GM21526 (cell line): ENCODE data around the gene FAM13B.
"Not testable (repeated sequence)": the region's sequence is repeated elsewhere in the genome, so short reads cannot be mapped to it uniquely, and the experiment has no call there.

Experiments used
- ATAC-seq: cut with Tn5 transposase; IDR thresholded peaks from one replicate; pipeline ENCODE4 v1.9.1; 2021; ENCODE audit warnings: moderate library complexity; ENCODE audit not compliant: unreplicated experiment, low FRiP score

The FAM13B gene

GRCh38 chr5:138032572-138033385, at the start of gene FAM13B:
FAM13B (minus strand) TSS chr5:138033079; CDS start chr5:138019111, 13,968 bp downstream.
- ATAC-seq: peak; percentile 47

DNA sequence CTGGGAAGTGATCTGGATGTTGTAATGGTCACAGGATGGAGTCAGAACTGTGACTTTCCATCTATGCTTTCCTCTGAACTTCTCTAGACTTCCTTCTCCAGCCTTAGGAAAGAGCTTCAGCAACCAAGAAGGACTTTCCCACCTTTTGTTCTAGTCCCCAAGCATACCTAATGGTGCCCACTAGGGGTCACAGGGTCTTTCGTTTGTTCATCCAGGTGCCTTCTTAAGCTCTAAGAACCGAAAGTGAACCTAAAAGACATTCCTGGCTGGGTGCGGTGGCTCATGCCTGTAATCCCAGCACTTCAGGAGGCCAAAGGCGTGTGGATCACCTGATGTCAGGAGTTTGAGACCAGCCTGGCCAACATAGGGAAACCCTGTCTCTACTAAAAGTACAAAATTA, 49.2 kb upstream of the FAM13B start:
- ATAC-seq: no peak

- ATAC-seq: no peak
Measured at GRCh38 chr5:138078006-138078643, 45.2 kb upstream of the FAM13B start.

DNA sequence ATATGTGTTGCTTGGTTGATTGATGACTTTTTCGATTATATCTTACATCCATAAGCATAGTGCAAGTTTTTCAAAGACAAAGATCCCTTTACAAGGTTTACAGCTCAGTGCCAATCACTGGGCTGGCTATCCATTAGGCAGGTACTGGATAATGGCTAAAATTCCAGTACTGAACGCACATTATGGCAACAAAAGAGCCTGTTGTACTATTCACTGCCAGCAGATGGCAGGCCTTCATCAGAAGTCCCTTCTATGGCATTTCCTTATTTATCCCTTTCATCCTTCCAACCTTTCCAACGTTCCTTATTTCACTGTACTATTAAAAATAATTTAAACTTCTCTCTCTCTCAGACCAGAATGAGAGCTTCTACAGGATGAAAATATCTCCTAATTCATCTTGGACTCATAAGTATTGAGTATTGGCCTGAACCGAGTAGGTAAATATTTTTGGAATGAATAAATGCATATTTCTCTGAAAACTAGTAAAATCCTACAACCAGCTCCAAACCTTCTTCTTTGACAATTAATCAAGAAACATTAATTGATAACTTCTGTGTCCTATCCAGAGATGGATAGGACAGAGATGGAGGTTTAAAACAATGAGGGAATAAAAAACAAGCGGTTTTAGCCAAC, 44.3 kb upstream of the FAM13B start:
- ATAC-seq: no peak

DNA sequence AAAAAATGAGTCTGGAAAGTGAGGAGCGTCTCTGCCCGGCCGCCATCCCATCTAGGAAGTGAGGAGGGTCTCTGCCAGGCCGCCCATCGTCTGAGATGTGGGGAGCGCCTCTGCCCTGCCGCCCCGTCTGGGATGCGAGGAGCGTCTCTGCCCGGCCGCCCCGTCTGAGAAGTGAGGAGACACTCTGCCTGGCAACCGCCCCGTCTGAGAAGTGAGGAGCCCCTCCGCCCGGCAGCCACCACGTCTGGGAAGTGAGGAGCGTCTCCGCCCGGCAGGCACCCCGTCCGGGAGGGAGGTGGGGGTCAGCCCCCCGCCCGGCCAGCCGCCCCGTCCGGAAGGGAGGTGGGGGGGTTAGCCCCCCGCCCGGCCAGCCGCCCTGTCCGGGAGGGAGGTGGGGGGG, 37.1 kb upstream of the FAM13B start:
- not testable (repeated sequence) for ATAC-seq

GRCh38 chr5:138068742-138069600, 36.1 kb upstream of the FAM13B start:
- no peak for ATAC-seq

DNA sequence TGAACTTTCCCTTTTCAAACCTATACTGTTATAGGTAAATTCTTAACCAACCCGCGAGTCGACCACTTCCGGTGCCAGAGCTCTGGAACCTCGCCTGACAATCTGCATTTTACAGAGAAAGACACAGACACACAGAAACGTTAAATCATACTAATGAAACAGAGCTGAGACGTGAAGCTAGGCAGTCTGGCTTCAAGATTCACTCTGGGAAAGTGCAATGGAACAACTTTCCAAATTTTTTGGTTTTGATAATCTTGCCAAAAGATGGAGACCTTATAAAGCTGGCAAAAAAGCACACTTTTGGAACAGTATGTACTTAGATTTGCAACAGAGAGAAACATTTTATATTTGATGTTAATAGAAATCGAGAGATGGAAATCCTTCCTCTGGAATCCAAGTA, 35.1 kb upstream of the FAM13B start:
- ATAC-seq: no peak

DNA sequence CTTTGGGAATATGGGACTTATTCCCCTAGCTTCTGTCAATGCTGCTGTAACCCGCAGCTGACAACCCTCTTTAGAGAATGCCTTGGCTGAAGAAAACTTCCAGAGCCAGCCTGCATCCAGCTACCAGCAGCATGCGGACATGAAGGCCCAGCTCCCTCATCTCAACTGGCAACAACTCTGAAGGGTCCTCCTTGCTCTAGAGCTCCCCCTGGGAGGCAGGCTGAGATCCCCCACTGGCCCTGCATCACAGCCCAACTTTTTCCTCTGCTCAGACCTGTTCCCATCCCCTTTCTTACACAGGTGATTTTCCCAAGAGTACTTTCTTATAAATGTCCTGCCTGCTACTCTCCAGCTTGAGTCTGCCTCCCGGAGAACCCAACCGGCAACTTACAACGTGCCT, 32.2 kb upstream of the FAM13B start:
- no peak for ATAC-seq

DNA sequence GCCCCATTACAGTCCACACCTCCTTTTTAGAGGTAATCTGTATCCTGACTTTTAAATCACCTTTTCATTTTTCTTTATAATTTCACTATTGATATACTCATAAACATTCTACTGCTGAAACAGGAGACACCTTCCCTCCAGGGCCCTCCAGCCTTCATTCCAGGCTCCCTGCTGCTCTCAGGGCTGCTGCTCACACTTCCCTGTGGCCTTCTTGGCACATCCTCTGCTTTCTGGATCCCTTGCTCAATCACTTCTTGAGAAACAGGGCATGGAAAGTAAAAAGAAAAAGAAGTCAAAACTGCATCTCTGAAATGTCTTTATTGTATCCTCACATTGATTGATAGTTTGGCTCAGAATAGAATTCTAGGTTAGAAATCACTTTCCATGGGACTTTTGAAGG, 31.6 kb upstream of the FAM13B start:
- no peak for ATAC-seq

- no peak for ATAC-seq
Measured at GRCh38 chr5:138054847-138055558, 22.1 kb upstream of the FAM13B start.

GRCh38 chr5:138054206-138054605, 21.3 kb upstream of the FAM13B start:
- no peak for ATAC-seq

DNA sequence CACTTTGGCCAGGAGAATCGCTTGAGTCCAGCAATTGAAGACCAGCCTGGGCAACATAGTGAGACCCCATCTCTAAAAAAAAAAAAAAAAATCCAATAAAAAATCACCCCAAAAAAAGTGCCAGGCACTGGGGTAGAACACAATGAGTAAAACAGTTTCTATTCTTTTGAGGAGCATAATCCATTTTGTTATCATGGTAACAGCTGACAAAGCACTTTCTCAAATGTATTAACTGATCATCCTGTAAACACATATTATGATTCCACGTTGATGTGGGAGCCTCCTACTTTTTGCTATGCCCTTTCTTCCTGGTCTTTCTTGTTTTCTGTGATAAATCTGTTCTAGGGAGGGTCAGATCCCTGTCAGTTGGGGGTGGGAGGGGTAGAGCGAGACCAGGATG, 20.7 kb upstream of the FAM13B start:
- ATAC-seq: no peak

DNA sequence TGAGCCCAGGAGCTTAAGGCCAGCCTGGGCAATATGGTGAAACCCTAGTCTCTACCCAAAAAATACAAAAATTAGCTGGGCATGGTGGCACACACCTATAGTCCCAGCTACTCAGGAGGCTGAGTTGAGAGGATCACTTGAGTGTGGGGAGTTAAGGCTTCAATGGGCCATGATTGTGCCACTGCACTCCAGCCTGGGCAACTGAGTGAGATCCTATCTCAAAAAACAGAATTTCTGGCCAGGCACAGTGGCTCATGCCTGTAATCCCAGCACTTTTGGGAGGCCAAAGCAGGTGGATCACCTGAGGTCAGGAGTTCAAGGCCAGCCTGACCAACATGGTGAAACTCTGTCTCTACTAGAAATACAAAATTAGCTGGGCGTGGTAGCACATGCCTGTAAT, 19.8 kb upstream of the FAM13B start:
- not testable (repeated sequence) for ATAC-seq

- ATAC-seq: no peak
Measured at GRCh38 chr5:138051441-138052296, 18.8 kb upstream of the FAM13B start.

GRCh38 chr5:138045283-138045682, 12.4 kb upstream of the FAM13B start:
- ATAC-seq: not testable (repeated sequence)

DNA sequence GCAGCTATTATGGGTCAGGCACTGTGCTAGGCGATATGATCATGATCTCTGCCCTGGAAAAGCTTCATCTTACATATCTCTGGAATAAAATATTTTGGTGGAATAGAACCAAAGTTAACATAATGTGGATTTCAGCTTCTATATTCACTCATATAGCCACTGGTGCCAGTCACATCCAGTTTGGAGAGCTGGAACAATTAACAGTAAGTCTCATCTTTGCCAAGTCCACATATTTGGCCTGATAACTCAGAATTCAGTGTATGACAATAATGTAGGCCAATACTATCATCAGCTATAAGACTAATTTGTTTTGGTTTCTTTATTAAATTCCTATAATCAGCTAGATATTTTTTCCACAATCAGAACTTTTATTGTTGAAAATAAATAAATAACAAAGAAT, 5.9 kb upstream of the FAM13B start:
- ATAC-seq: no peak

GRCh38 chr5:138037907-138038633, 5.2 kb upstream of the FAM13B start:
- ATAC-seq: no peak

GRCh38 chr5:138037271-138037670, 4.4 kb upstream of the FAM13B start:
- no peak for ATAC-seq
